IgD-negative memory B cell (primary cell): ENCODE results near the gene CNR2. TPM values are rescaled to one million over a fixed set of nuclear protein-coding genes. Genes with fewer than 3 reads are reported as not detected.
"Not testable (repeated sequence)": the region's sequence is repeated elsewhere in the genome, so short reads cannot be mapped to it uniquely, and the experiment has no call there.

Experiments used
- H3K27ac Mint-ChIP-seq, 3 donors: one replicate each; pipeline ENCODE4 v1.8.0; 2020 to 2022; ENCODE audit warnings: mild to moderate bottlenecking in 3 of 3, mixed read lengths in 3 of 3, moderate library complexity in 1 of 3
- H3K27me3 Mint-ChIP-seq: one replicate; pipeline ENCODE4 v1.8.0; 2021; ENCODE audit warnings: mixed read lengths
- H3K36me3 Mint-ChIP-seq: one replicate; pipeline ENCODE4 v1.8.0; 2020; ENCODE audit warnings: mild to moderate bottlenecking, mixed read lengths
- H3K4me1 Mint-ChIP-seq, 3 donors: one replicate each; pipeline ENCODE4 v1.8.0; 2020 to 2022; ENCODE audit warnings: mixed read lengths in 3 of 3, mild to moderate bottlenecking in 1 of 3
- H3K4me3 Mint-ChIP-seq, 4 donors: one replicate each; pipeline ENCODE4 v1.8.0; 2020 to 2022; ENCODE audit warnings: mild to moderate bottlenecking in 4 of 4, mixed read lengths in 4 of 4, moderate library complexity in 3 of 4
- H3K9me3 Mint-ChIP-seq, 3 donors: one replicate each; pipeline ENCODE4 v1.8.0; 2020 to 2021; ENCODE audit warnings: mixed read lengths in 3 of 3, mild to moderate bottlenecking in 1 of 3
- polyA plus RNA-seq: library from polyadenylated mRNA; unstranded; fragments of 300-500 nt; fragmentation: Illumina TruSeq; gene quantifications from one replicate; pipeline ENCODE4 v1.2.3, GENCODE V29; 2021

Gene CNR2
- polyA plus RNA-seq, 1 donor from 2014 or later, result 52.1 TPM

DNA sequence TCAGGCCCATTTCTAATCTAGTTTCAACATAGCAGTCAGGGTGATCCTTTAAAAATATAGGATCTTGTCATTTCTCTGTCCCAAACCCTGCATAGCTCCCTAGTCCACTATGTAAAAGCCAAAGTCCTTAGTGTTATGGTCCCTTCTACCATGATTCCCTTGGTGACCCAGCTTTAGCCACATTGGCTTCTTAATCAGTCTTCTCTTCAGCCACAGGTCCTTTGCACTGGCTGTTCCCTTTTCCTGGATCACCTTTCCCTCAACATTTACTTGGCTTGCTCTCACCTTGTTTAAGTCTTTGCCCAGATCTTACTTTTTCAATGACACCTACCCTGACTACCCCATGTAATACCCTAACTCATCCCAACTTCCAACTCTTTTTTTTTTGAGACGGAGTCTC is 33.4 kb downstream of the CNR2 start:
- H3K36me3 Mint-ChIP-seq, result peaks cover 16% of the 10 kb centered on the region
- H3K27me3 Mint-ChIP-seq, result no peaks in the 10 kb centered on the region
- H3K4me3 Mint-ChIP-seq, result no peak overlapping the region
- peaks cover 5 to 10% (median 7%) of the 10 kb centered on the region in 3 donors for H3K9me3 Mint-ChIP-seq
- no peak overlapping the region for H3K27ac Mint-ChIP-seq
- H3K4me1 Mint-ChIP-seq, result peaks cover 0 to 12% (median 7%) of the 10 kb centered on the region in 3 donors

DNA sequence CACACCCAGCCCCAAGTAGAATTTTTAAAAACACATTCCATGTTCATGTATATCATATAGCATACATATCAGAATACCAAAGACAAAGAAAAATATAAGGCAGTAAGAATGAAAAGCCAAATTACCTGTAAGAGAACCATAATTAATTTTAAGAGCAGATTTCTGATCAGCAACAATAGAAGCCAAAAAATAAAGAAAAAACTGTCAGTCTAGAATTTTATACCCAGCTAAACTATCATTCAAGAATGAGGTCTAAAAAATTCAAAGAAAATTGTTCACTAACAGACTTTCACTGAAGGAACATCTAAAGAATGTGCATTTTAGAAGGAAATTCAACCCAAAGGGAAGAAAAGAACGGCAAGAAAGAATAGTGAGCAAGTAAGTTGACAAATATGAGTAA is 34.5 kb downstream of the CNR2 start:
- Mint-ChIP-seq H3K4me3 (no peak overlapping the region), H3K27me3 (no peaks in the 10 kb centered on the region), H3K9me3 (peaks cover 5 to 10% (median 7%) of the 10 kb centered on the region in 3 donors), H3K36me3 (peaks cover 18% of the 10 kb centered on the region), H3K27ac (peak overlapping the region in 1 of 3 donors; percentile 2), H3K4me1 (peaks cover 0 to 12% (median 7%) of the 10 kb centered on the region in 3 donors)

DNA sequence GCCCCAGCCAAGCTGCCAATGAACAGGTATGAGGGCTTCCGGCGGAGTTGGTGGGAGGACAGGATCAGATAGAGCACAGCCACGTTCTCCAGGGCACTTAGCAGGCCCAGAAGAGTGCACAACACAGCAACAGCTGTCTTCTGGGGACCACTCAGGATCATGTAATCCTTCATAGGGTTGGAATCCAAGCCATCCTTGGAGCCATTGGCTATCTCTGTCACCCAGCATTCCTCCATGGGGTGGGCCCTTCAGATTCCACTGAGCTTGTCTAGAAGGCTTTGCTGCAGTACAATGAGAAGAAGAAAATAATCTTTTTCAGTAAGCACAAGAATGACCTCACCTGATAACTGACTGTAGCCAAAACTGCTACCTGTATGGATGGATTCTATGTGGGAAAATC is 37.8 kb downstream of the CNR2 start:
- peaks cover 5 to 10% (median 7%) of the 10 kb centered on the region in 3 donors for H3K9me3 Mint-ChIP-seq
- no peaks in the 10 kb centered on the region for H3K27me3 Mint-ChIP-seq
- H3K27ac Mint-ChIP-seq, result peak overlapping the region in 2 of 3 donors; percentile 5 to 35
- peaks cover 21% of the 10 kb centered on the region for H3K36me3 Mint-ChIP-seq
- peaks cover 2 to 12% (median 9%) of the 10 kb centered on the region in 3 donors for H3K4me1 Mint-ChIP-seq
- peak overlapping the region in 1 of 4 donors; percentile 17 for H3K4me3 Mint-ChIP-seq

DNA sequence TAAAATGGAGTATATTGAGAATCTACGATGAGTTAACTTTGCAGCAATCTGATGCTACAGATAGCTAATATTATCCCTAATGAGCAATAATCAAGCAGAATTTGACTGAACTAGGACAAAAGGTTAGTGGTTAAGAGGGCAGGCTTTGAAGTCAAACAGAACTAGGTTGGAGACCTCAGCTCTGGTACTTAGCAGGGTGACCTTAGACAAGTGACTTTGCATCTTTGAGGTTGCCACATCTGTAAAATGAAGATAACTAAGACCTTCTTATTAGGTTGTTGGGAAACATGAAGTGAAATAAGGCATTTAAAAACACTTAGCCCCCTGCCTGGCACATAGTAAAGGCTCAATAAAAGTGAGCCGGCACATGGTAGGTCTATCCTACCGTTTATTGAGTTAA is 40.7 kb downstream of the CNR2 start:
- Mint-ChIP-seq H3K9me3 (no peaks in the 10 kb centered on the region), H3K4me1 (peaks cover 16 to 25% (median 16%) of the 10 kb centered on the region in 3 donors), H3K36me3 (peaks cover 9% of the 10 kb centered on the region), H3K27me3 (no peaks in the 10 kb centered on the region), H3K27ac (peak overlapping the region in 2 of 3 donors; percentile 71 to 73), H3K4me3 (no peak overlapping the region)

DNA sequence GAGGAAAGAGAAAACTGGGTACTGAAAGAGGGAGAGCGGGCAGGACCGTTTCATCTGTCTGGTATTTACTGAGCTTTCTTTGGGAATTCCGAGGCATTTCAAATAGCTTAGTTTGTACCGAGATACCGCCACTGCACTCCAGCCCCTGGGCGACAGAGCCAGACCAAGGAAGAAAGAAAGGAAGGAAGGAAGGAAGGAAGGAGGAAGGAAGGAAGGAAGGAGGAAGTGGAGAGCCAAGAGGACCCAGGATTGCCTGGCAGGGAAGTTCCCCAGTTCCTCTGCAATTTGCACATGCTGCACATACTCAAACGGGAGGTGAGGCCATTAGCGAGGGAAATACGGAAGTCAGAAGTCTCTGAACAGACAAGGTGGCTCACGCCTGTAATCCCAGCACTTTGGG is 44.1 kb downstream of the CNR2 start:
- peaks cover 7% of the 10 kb centered on the region for H3K36me3 Mint-ChIP-seq
- H3K4me3 Mint-ChIP-seq, result peak overlapping the region; percentile 85 to 92 (median 90)
- peak overlapping the region in 2 of 3 donors; percentile 79 to 87 for H3K27ac Mint-ChIP-seq
- peaks cover 25 to 29% (median 26%) of the 10 kb centered on the region in 3 donors for H3K4me1 Mint-ChIP-seq
- H3K9me3 Mint-ChIP-seq, result no peaks in the 10 kb centered on the region
- no peaks in the 10 kb centered on the region for H3K27me3 Mint-ChIP-seq

DNA sequence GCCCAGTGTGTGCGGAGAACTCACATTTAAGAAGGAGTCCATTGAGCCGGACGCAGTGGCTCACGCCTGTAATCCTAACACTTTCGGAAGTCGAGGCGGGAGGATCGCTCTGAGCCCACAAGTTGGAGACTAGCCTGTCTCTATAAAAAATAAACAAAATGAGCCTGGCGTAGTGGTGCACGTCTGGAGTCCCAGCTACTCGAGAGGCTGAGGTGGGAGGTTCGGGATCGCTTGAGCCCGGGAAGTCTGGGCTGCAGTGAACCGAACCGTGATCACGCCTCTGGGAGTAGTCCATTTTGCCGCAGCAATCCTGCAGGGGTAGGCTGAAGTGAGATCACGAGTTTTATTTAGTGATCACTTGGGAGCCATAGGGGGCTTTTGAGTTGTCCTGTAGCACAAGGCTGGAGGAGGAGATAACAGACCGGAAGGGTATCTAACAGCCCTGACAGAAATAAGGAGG is 44.6 kb downstream of the CNR2 start:
- Mint-ChIP-seq H3K9me3 (no peaks in the 10 kb centered on the region), H3K27me3 (no peaks in the 10 kb centered on the region), H3K4me3 (peak overlapping the region; percentile 85 to 92 (median 90)), H3K4me1 (peaks cover 25 to 29% (median 26%) of the 10 kb centered on the region in 3 donors), H3K27ac (peak overlapping the region; percentile 79 to 94 (median 87)), H3K36me3 (peaks cover 7% of the 10 kb centered on the region)

DNA sequence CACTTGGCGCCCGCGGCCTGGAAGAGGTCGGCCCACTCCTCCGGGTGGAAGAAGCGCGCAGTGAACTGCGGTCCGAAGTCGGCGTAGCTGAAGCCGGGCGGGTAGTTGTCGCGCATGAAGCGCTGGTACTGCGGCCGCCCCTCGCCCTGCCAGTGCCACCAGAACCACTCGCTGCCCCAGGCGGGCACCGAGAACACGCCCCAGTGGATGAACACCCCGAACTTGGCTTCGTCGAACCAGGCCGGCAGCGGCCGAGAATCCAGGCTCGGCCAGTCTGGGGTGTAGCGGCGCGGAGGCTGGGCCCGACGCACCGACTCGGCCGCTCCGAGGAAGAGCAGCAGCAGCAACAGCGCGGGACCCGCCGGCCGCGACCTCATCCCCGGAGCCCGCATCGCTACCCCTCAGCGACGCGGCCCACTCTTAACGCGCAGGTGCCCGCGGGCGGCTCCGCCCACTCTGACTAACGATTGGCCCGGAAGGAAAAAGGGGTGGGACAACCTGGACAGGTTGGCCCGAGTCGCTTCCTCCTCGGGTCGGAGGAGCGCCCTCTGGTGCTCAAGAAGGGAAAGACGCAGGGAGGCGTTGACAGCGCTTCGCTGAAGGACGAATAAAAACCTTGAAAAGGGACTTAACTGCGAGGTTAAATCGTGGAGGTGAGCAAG is 45.1 kb downstream of the CNR2 start, which contains the start of gene FUCA1:
TSS of gene FUCA1 (minus strand) at position 396 of the 662 bp plus-strand sequence. CDS start at position 392, 4 bp downstream.
- Mint-ChIP-seq H3K4me3 (peak within 1 kb of the TSS; percentile 85 to 92 (median 90)), H3K36me3 (peaks cover 7% of the 10 kb centered on the region), H3K4me1 (peaks cover 24 to 29% (median 25%) of the 10 kb centered on the region in 3 donors), H3K27me3 (no peaks in the 10 kb centered on the region), H3K27ac (peak within 1 kb of the TSS; percentile 79 to 94 (median 87)), H3K9me3 (no peaks in the 10 kb centered on the region)

DNA sequence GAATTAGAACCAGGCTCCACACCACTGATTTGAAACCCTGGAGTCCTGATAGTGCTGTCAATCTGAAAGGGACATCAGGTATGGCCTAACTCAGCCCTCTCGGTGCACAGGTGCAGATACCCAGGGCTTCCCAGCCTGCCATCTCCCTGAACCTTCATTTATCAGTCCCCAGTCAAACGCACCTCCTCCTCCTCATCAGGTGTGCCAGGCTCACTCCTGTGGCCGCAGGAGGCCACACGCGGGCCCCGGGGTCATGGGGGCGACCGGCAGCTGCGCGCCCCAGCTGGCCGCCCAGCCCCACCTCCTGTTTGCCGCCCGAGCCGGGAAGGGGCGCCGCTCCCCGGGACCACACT is 45.6 kb downstream of the CNR2 start:
- Mint-ChIP-seq H3K4me1 (peaks cover 24 to 29% (median 25%) of the 10 kb centered on the region in 3 donors), H3K27me3 (no peaks in the 10 kb centered on the region), H3K4me3 (peak overlapping the region; percentile 85 to 92 (median 90)), H3K36me3 (peaks cover 7% of the 10 kb centered on the region), H3K9me3 (no peaks in the 10 kb centered on the region), H3K27ac (peak overlapping the region; percentile 53 to 71 (median 61))

DNA sequence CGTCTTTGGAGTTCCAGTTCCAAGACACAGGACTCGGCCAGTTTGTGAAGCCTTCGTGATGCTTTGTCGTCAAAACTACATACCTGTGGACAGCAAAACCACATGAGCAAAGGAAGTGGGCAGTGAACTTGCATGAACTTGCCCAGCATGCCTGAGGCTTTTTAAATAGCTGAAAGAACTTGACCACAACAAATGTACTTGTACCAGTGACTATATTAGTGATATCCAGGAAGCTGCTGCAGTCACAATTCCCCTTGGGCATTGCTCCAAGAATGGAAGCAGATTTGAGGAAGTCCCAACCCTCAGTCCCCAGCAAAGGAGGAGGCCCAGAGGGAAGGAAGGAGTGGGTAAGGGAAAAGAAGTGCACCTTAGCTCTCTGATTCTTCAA is 47.6 kb downstream of the CNR2 start:
- Mint-ChIP-seq H3K36me3 (peaks cover 7% of the 10 kb centered on the region), H3K4me1 (peaks cover 23 to 24% (median 24%) of the 10 kb centered on the region in 3 donors), H3K27ac (no peak overlapping the region), H3K4me3 (peak overlapping the region in 1 of 4 donors; percentile 88), H3K9me3 (no peaks in the 10 kb centered on the region), H3K27me3 (no peaks in the 10 kb centered on the region)

DNA sequence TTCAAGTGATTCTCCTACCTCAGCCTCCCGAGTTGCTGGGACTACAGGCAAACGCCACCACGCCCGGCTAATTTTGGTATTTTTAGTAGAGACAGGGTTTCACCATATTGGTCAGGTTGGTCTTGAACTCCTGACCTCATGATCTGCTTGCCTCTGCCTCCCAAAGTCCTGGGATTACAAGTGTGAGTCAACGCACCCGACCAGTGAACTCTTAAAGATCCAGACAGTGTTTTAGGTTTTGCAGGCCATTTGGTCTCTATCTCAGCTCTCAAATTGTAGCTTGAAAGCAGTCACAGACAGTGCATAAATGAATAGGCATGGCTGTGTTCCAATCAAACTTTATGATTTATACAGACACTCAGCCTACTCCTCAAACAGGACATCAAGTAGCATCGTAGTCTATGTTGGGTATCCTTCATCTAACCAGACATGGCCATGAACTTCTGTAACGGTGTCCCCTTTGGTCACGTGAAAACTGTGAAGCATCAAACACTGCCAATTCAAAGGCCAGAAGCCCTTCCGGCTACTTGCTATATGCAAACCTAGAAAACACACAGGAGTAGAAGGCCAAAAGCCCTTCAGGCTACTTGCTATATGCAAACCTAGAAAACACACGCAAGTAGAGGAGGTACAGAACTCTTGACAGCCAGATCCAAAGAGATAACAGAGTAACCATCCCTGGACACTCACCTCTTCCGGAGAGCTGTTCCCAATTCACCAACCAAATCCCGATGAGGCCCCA is 48.2 kb downstream of the CNR2 start:
- peaks cover 20 to 24% (median 23%) of the 10 kb centered on the region in 3 donors for H3K4me1 Mint-ChIP-seq
- H3K4me3 Mint-ChIP-seq, result peak overlapping the region in 1 of 4 donors; percentile 88
- H3K27ac Mint-ChIP-seq, result no peak overlapping the region

DNA sequence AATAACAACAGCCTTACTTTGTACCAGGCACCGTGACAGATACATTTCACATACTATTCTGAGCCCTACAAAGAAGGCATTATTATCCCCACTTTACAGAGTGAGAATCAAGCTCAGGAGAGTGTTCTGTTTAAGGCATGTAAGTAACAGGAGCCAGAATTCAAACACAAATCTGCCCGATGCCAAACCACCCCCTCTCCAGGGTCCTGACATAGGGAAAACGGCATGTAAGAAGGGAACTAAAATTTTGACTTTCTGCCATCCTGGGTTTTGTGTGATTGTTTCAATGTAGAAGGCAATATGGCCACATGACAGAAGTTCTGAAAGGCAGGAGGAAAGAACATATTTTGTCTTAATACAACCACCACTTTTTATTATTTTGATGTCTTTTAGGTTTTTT is 50.5 kb downstream of the CNR2 start:
- peaks cover 10 to 14% (median 10%) of the 10 kb centered on the region in 3 donors for H3K4me1 Mint-ChIP-seq
- peaks cover 7% of the 10 kb centered on the region for H3K36me3 Mint-ChIP-seq
- H3K4me3 Mint-ChIP-seq, result no peak overlapping the region
- H3K9me3 Mint-ChIP-seq, result no peaks in the 10 kb centered on the region
- H3K27ac Mint-ChIP-seq, result no peak overlapping the region
- no peaks in the 10 kb centered on the region for H3K27me3 Mint-ChIP-seq

More for the DNA sequence above, 48.2 kb downstream of the CNR2 start:
- no peaks in the 10 kb centered on the region for H3K9me3 Mint-ChIP-seq
- H3K36me3 Mint-ChIP-seq, result peaks cover 7% of the 10 kb centered on the region
- no peaks in the 10 kb centered on the region for H3K27me3 Mint-ChIP-seq

DNA sequence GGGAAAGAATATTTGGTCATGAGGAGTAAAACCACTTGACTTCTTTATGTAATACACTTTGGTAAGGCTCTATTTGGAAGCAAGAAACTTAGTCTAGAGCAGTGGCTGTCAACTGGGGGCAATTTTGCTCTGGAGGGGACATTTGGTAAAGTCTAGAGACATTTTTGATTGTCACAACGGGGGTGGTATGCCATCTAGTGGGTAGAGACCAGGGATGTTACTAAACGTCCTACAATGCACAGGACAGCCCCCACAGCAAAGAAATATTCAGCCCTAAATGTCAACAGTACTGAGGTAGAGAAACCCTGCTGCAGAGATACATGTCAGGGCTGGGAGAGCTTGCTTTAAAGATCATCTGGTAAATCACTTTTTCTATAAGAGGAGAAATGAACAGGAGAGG is 58.6 kb downstream of the CNR2 start:
- peaks cover 5% of the 10 kb centered on the region for H3K36me3 Mint-ChIP-seq
- peaks cover 2 to 9% (median 6%) of the 10 kb centered on the region in 3 donors for H3K4me1 Mint-ChIP-seq
- H3K9me3 Mint-ChIP-seq, result no peaks in the 10 kb centered on the region
- peak overlapping the region in 1 of 3 donors; percentile 28 for H3K27ac Mint-ChIP-seq
- no peak overlapping the region for H3K4me3 Mint-ChIP-seq
- no peaks in the 10 kb centered on the region for H3K27me3 Mint-ChIP-seq

DNA sequence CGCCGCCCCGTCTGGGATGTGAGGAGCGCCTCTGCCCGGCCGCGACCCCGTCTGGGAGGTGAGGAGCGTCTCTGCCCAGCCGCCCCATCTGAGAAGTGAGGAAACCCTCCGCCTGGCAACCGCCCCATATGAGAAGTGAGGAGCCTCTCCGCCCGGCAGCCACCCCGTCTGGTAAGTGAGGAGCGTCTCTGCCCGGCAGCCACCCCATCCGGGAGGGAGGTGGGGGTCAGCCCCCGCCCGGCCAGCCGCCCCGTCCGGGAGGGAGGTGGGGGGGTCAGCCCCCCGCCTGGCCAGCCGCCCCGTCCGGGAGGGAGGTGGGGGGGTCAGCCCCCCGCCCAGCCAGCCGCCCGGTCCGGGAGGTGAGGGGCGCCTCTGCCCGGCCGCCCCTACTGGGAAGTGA is 60.0 kb downstream of the CNR2 start:
- peaks cover 11% of the 10 kb centered on the region for H3K36me3 Mint-ChIP-seq
- H3K9me3 Mint-ChIP-seq, H3K4me3 Mint-ChIP-seq, H3K27me3 Mint-ChIP-seq, H3K27ac Mint-ChIP-seq, H3K4me1 Mint-ChIP-seq: not testable (repeated sequence)

DNA sequence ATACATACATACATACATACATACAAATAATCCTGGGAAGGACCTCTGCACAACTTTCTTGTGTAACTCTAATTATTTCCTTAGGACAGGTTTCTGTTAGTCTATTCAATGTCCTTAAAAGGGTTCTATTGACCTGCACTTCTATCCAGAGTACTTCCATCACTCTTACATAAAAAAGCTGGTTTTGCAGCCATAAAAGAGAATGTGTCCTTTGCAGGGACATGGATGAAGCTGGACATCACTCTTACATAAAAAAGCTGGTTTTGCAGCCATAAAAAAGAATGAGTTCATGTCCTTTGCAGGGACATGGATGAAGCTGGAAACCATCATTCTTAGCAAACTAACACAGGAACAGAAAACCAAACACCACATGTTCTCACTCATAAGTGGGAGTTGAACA is 61.8 kb downstream of the CNR2 start:
- not testable (repeated sequence) for H3K4me1 Mint-ChIP-seq, H3K9me3 Mint-ChIP-seq, H3K27ac Mint-ChIP-seq, H3K27me3 Mint-ChIP-seq, H3K4me3 Mint-ChIP-seq
- peaks cover 19% of the 10 kb centered on the region for H3K36me3 Mint-ChIP-seq
